GM06990 (cell line): ENCODE results near the gene FBN1.

Experiments
- DNase-seq: peaks from one replicate; pipeline ENCODE4 v3.0.0-alpha.2; 2011; ENCODE audit not compliant: insufficient read length; ENCODE audit errors: extremely low read depth
- H3K27me3 ChIP-seq: replicated peaks from 2 replicates; pipeline ENCODE4 v1.6.0; 2011; ENCODE audit warnings: low read length; ENCODE audit not compliant: control insufficient read depth, insufficient read depth
- H3K36me3 ChIP-seq: 2 replicates; pipeline ENCODE4 v1.5.1; 2011; ENCODE audit warnings: low read length; ENCODE audit not compliant: control insufficient read depth, insufficient read depth
- H3K4me3 ChIP-seq: replicated peaks from 2 replicates; pipeline ENCODE4 v1.5.1; 2011; ENCODE audit warnings: low read depth, mild to moderate bottlenecking, control low read depth, low read length
- CTCF ChIP-seq: IDR thresholded peaks from 2 replicates; pipeline ENCODE4 v1.5.1; 2011; ENCODE audit warnings: low read length, control low read depth, mild to moderate bottlenecking, inconsistent platforms; ENCODE audit not compliant: insufficient read depth, poor library complexity, severe bottlenecking

FBN1 gene

GRCh38 chr15:48385031-48385830 lies 260.3 kb downstream of the FBN1 start:
- DNase-seq: no peak
- no peak overlapping the region for H3K4me3 ChIP-seq
- H3K27me3 ChIP-seq: no peaks in the 10 kb centered on the region
- TF ChIP-seq CTCF: no peak
- H3K36me3 ChIP-seq: no peaks in the 10 kb centered on the region

GRCh38 chr15:48384616-48385015 lies 260.9 kb downstream of the FBN1 start:
- no peak for TF ChIP-seq CTCF
- H3K36me3 ChIP-seq: no peaks in the 10 kb centered on the region
- H3K27me3 ChIP-seq: no peaks in the 10 kb centered on the region
- no peak for DNase-seq
- H3K4me3 ChIP-seq: no peak overlapping the region

- no peak for TF ChIP-seq CTCF
- Histone ChIP-seq H3K4me3 (no peak overlapping the region), H3K36me3 (no peaks in the 10 kb centered on the region), H3K27me3 (no peaks in the 10 kb centered on the region)
- DNase-seq: no peak
Measured at GRCh38 chr15:48383031-48383430, 262.5 kb downstream of the FBN1 start.

GRCh38 chr15:48381861-48382260 lies 263.6 kb downstream of the FBN1 start:
- DNase-seq: no peak
- H3K27me3 ChIP-seq: no peaks in the 10 kb centered on the region
- H3K36me3 ChIP-seq: no peaks in the 10 kb centered on the region
- TF ChIP-seq CTCF: no peak
- H3K4me3 ChIP-seq: no peak overlapping the region

GRCh38 chr15:48380198-48380597 lies 265.3 kb downstream of the FBN1 start:
- TF ChIP-seq CTCF: no peak
- no peaks in the 10 kb centered on the region for H3K36me3 ChIP-seq
- DNase-seq: no peak
- no peak overlapping the region for H3K4me3 ChIP-seq
- H3K27me3 ChIP-seq: no peaks in the 10 kb centered on the region
